SK-N-SH (cell line): ENCODE results near the gene TIAM2.

Source experiments
- CTCF ChIP-seq: fragments of 200-600 bp; sonication (generic); IDR thresholded peaks from 2 replicates; pipeline ENCODE4 v1.6.1; 2017; ENCODE audit warnings: antibody characterized with exemption, mild to moderate bottlenecking, moderate library complexity
- EZH2phosphoT487 ChIP-seq: fragments of 200-600 bp; sonication (generic); IDR thresholded peaks from 2 replicates; pipeline ENCODE4 v1.6.1; 2017; ENCODE audit warnings: low read depth, mixed run types, mild to moderate bottlenecking, antibody characterized with exemption, moderate library complexity, borderline replicate concordance
- NFIC ChIP-seq: IDR thresholded peaks from 2 replicates; pipeline ENCODE4 v1.4.0; 2012; ENCODE audit warnings: borderline replicate concordance
- POLR2AphosphoS5 ChIP-seq: IDR thresholded peaks from 2 replicates; pipeline ENCODE4 v1.6.1; 2012; ENCODE audit warnings: low read depth, low read length
- RAD21 ChIP-seq: IDR thresholded peaks from 2 replicates; pipeline ENCODE4 v1.6.1; 2012; ENCODE audit warnings: mild to moderate bottlenecking, low read length
- RCOR1 ChIP-seq: fragments of 150-350 bp; IDR thresholded peaks from 2 replicates; pipeline ENCODE4 v1.6.1; 2017; ENCODE audit warnings: antibody characterized with exemption, low read length
- REST ChIP-seq: IDR thresholded peaks from 2 replicates; pipeline ENCODE4 v1.6.1; 2012; ENCODE audit warnings: mild to moderate bottlenecking, low read depth, low read length, moderate library complexity
- RFX5 ChIP-seq: IDR thresholded peaks from 2 replicates; pipeline ENCODE4 v1.6.1; 2012; ENCODE audit warnings: mild to moderate bottlenecking, improper control_type of control experiment, low read length
- RXRA ChIP-seq: IDR thresholded peaks from 2 replicates; pipeline ENCODE4 v1.4.0; 2012; ENCODE audit warnings: low read depth, mild to moderate bottlenecking, borderline replicate concordance
- SMC3 ChIP-seq: IDR thresholded peaks from 2 replicates; pipeline ENCODE4 v1.6.1; 2012; ENCODE audit warnings: low read depth, low read length, improper control_type of control experiment
- TAF1 ChIP-seq: IDR thresholded peaks from 2 replicates; pipeline ENCODE4 v1.6.1; 2012; ENCODE audit warnings: low read depth, mild to moderate bottlenecking, low read length, moderate library complexity, borderline replicate concordance
- TCF12 ChIP-seq: IDR thresholded peaks from 2 replicates; pipeline ENCODE4 v1.4.0; 2012
- ZBTB33 ChIP-seq: IDR thresholded peaks from 2 replicates; pipeline ENCODE4 v1.4.0; 2012; ENCODE audit warnings: low read depth, borderline replicate concordance

DNA sequence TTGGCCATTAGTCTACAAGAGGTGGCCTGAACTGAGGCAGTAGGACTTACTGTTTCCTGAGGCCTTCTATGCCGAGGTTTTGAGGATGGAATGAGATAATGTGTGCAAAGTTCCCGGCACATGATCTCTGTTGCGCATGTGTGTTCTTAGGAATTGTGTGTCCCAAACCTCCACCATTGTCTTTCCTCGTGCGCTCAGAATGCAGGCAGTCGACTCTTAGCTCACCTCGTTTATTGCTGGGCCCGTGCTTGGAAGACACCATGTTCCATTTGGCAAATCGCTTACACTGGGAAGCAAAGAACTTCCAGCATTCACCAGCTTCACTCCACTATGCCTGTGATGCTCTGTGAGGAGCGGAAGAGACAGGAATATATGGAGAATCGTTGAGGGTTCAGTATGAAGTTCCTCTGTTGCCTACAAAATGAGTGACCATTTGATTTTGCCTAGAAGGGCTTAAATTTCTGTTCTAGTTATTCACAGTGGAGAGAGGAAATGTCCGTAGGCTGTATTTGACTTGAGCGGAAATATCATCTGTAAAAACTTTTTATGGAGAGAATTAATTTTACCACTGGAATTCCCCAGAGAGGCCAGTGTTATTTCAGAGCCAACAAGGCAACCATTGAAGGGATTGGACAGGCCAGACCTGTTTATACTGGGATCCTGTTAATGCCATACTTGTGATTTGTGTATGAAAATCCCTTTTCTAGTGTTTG lies 193.0 kb downstream of the TIAM2 start:
- TF ChIP-seq RAD21 = no peak
- TF ChIP-seq NFIC = no peak
- TF ChIP-seq CTCF = no peak
- TF ChIP-seq EZH2phosphoT487 = no peak
- no peak for TF ChIP-seq RCOR1
- no peak for TF ChIP-seq RFX5
- no peak for TF ChIP-seq POLR2AphosphoS5
- no peak for TF ChIP-seq TCF12
- no peak for TF ChIP-seq SMC3
- no peak for TF ChIP-seq RXRA
- TF ChIP-seq ZBTB33 = no peak
- no peak for TF ChIP-seq TAF1
- no peak for TF ChIP-seq REST
